HEK293 (cell line): ENCODE results near the gene SLC26A8.
A peak's percentile ranks its signal among the peaks of the same experiment; 100 is the strongest.

Experiments
- CTCF ChIA-PET: fragments of 350-600 bp; formaldehyde crosslinking; extraction: SDS; loops from one replicate; lab custom pipeline; 2021; ENCODE audit warnings: antibody characterized with exemption; lab: Yijun Ruan, JAX
- POLR2A ChIA-PET: fragments of 300-600 bp; formaldehyde crosslinking; extraction: SDS; loops from one replicate; lab custom pipeline; 2020; ENCODE audit warnings: antibody characterized with exemption, inconsistent platforms; lab: Yijun Ruan, JAX
- H3K27ac ChIP-seq: fragments of 200-500 bp; sonication (Bioruptor generic); 2 replicates; pipeline ENCODE4 v1.5.1; 2014; ENCODE audit warnings: low read depth, low read length, control low read depth, inconsistent platforms; ENCODE audit errors: extremely low read depth
- H3K36me3 ChIP-seq, 2 experiments: fragments of 200-500 bp in 1 of 2; sonication (Bioruptor generic) in 1 of 2; 1 replicate in 1 of 2; 2 replicates in 1 of 2; pipeline ENCODE4 v1.5.1; 2014 to 2017; ENCODE audit warnings: inconsistent platforms in 2 of 2, low read length in 2 of 2; ENCODE audit not compliant: control insufficient read depth in 2 of 2, insufficient read depth in 1 of 2
- H3K4me1 ChIP-seq: fragments of 200-500 bp; sonication (Bioruptor generic); 2 replicates; pipeline ENCODE4 v1.5.1; 2014; ENCODE audit warnings: mild to moderate bottlenecking, low read length, inconsistent platforms; ENCODE audit not compliant: control insufficient read depth, insufficient read depth
- H3K4me3 ChIP-seq: 2 replicates; pipeline ENCODE4 v1.5.1; 2011; ENCODE audit warnings: low read depth, mild to moderate bottlenecking, control low read depth, low read length, moderate library complexity
- H3K9me3 ChIP-seq: fragments of 200-500 bp; sonication (Bioruptor generic); 2 replicates; pipeline ENCODE4 v1.5.1; 2014; ENCODE audit warnings: low read depth, low read length, inconsistent platforms; ENCODE audit not compliant: control insufficient read depth, insufficient read depth
- BCL11A ChIP-seq: fragments of 450-650 bp; formaldehyde crosslinking; IDR thresholded peaks from 2 replicates; pipeline ENCODE4 v1.5.1; 2016; ENCODE audit warnings: low read depth, missing biosample characterization, missing genetic modification characterization
- ELK4 ChIP-seq: IDR thresholded peaks from 2 replicates; pipeline ENCODE4 v1.6.1; 2011; ENCODE audit warnings: mild to moderate bottlenecking, low read depth, low read length, borderline replicate concordance
- HOXC10 ChIP-seq: sonication (generic); formaldehyde crosslinking; IDR thresholded peaks from 2 replicates; pipeline ENCODE4 v1.8.1; 2023; ENCODE audit warnings: mild to moderate bottlenecking, missing genetic modification reagents
- REPIN1 ChIP-seq: fragments of 450-650 bp; formaldehyde crosslinking; IDR thresholded peaks from 2 replicates; pipeline ENCODE4 v1.5.1; 2017; ENCODE audit warnings: missing biosample characterization, missing genetic modification characterization, low read depth
- TRIM28 ChIP-seq: IDR thresholded peaks from 2 replicates; pipeline ENCODE4 v1.6.1; 2011; ENCODE audit warnings: low read length, control low read depth, borderline replicate concordance
- ZBTB17 ChIP-seq: fragments of 450-650 bp; formaldehyde crosslinking; IDR thresholded peaks from 2 replicates; pipeline ENCODE4 v1.5.1; 2016; ENCODE audit warnings: missing biosample characterization, missing genetic modification characterization
- ZEB2 ChIP-seq: fragments of 450-650 bp; formaldehyde crosslinking; IDR thresholded peaks from 2 replicates; pipeline ENCODE4 v1.5.1; 2016; ENCODE audit warnings: missing biosample characterization, missing genetic modification characterization
- ZFP41 ChIP-seq: fragments of 450-650 bp; formaldehyde crosslinking; IDR thresholded peaks from 2 replicates; pipeline ENCODE4 v1.5.1; 2016; ENCODE audit warnings: missing biosample characterization, missing genetic modification characterization, borderline replicate concordance
- ZIC2 ChIP-seq: fragments of 450-650 bp; formaldehyde crosslinking; IDR thresholded peaks from 2 replicates; pipeline ENCODE4 v1.5.1; 2016; ENCODE audit warnings: missing biosample characterization, missing genetic modification characterization
- ZNF132 ChIP-seq: fragments of 450-650 bp; formaldehyde crosslinking; IDR thresholded peaks from 2 replicates; pipeline ENCODE4 v1.5.1; 2017; ENCODE audit warnings: missing biosample characterization, missing genetic modification characterization, borderline replicate concordance
- ZNF146 ChIP-seq: fragments of 450-650 bp; formaldehyde crosslinking; IDR thresholded peaks from 2 replicates; pipeline ENCODE4 v1.5.1; 2016; ENCODE audit warnings: missing biosample characterization, missing genetic modification characterization
- ZNF223 ChIP-seq: fragments of 450-650 bp; formaldehyde crosslinking; IDR thresholded peaks from 2 replicates; pipeline ENCODE4 v1.5.1; 2016; ENCODE audit warnings: missing biosample characterization, missing genetic modification characterization
- ZNF248 ChIP-seq: fragments of 450-650 bp; formaldehyde crosslinking; IDR thresholded peaks from 2 replicates; pipeline ENCODE4 v1.5.1; 2017; ENCODE audit warnings: missing biosample characterization, missing genetic modification characterization
- ZNF26 ChIP-seq: fragments of 450-650 bp; formaldehyde crosslinking; IDR thresholded peaks from 2 replicates; pipeline ENCODE4 v1.5.1; 2016; ENCODE audit warnings: missing biosample characterization, missing genetic modification characterization
- ZNF433 ChIP-seq: fragments of 450-650 bp; formaldehyde crosslinking; IDR thresholded peaks from 2 replicates; pipeline ENCODE4 v1.5.1; 2016; ENCODE audit warnings: missing biosample characterization, missing genetic modification characterization, low read depth
- ZNF513 ChIP-seq: fragments of 450-650 bp; IDR thresholded peaks from 2 replicates; pipeline ENCODE4 v1.5.1; 2018; ENCODE audit warnings: missing biosample characterization, missing genetic modification characterization
- ZNF544 ChIP-seq: fragments of 450-650 bp; formaldehyde crosslinking; IDR thresholded peaks from 2 replicates; pipeline ENCODE4 v1.5.0; 2017; ENCODE audit warnings: missing biosample characterization, missing genetic modification characterization
- ZNF548 ChIP-seq: fragments of 450-650 bp; formaldehyde crosslinking; IDR thresholded peaks from 2 replicates; pipeline ENCODE4 v1.5.1; 2016; ENCODE audit warnings: missing biosample characterization, missing genetic modification characterization
- ZNF571 ChIP-seq: fragments of 450-650 bp; formaldehyde crosslinking; IDR thresholded peaks from 2 replicates; pipeline ENCODE4 v1.5.0; 2017; ENCODE audit warnings: missing biosample characterization, missing genetic modification characterization
- ZNF596 ChIP-seq: fragments of 450-650 bp; IDR thresholded peaks from 2 replicates; pipeline ENCODE4 v1.5.0; 2018; ENCODE audit warnings: missing biosample characterization, mild to moderate bottlenecking, missing genetic modification characterization, moderate library complexity
- ZNF624 ChIP-seq: fragments of 450-650 bp; formaldehyde crosslinking; IDR thresholded peaks from 2 replicates; pipeline ENCODE4 v1.5.1; 2017; ENCODE audit warnings: missing biosample characterization, missing genetic modification characterization
- ZNF626 ChIP-seq: fragments of 450-650 bp; sonication (Bioruptor Pico); formaldehyde crosslinking; IDR thresholded peaks from 2 replicates; pipeline ENCODE4 v1.5.1; 2018; ENCODE audit warnings: missing biosample characterization, missing genetic modification characterization, inconsistent platforms
- ZNF664 ChIP-seq: fragments of 450-650 bp; formaldehyde crosslinking; IDR thresholded peaks from 2 replicates; pipeline ENCODE4 v1.5.1; 2016; ENCODE audit warnings: missing biosample characterization, missing genetic modification characterization
- ZNF701 ChIP-seq: fragments of 450-650 bp; formaldehyde crosslinking; IDR thresholded peaks from 2 replicates; pipeline ENCODE4 v1.5.1; 2016; ENCODE audit warnings: missing biosample characterization, missing genetic modification characterization
- ZSCAN23 ChIP-seq: fragments of 450-650 bp; formaldehyde crosslinking; IDR thresholded peaks from 2 replicates; pipeline ENCODE4 v1.5.1; 2016; ENCODE audit warnings: missing biosample characterization, missing genetic modification characterization
- TF ChIP-seq, protein P1 (sequence below): fragments of 450-650 bp; formaldehyde crosslinking; IDR thresholded peaks from 2 replicates; pipeline ENCODE4 v1.5.1; 2017; ENCODE audit warnings: missing biosample characterization, missing genetic modification characterization
- TF ChIP-seq, protein P2 (sequence below): fragments of 450-650 bp; formaldehyde crosslinking; IDR thresholded peaks from 2 replicates; pipeline ENCODE4 v1.5.1; 2016; ENCODE audit warnings: missing biosample characterization, missing genetic modification characterization

Gene SLC26A8

GRCh38 chr6:35900448-35900847 lies 124.0 kb downstream of the SLC26A8 start:
- peaks cover 22 to 53% of the 10 kb centered on the region in 2 experiments; a peak in 2 of 3 replicates for H3K36me3 ChIP-seq
- TF ChIP-seq, protein P1, sequence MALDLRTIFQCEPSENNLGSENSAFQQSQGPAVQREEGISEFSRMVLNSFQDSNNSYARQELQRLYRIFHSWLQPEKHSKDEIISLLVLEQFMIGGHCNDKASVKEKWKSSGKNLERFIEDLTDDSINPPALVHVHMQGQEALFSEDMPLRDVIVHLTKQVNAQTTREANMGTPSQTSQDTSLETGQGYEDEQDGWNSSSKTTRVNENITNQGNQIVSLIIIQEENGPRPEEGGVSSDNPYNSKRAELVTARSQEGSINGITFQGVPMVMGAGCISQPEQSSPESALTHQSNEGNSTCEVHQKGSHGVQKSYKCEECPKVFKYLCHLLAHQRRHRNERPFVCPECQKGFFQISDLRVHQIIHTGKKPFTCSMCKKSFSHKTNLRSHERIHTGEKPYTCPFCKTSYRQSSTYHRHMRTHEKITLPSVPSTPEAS (tag by site-specific recombination), result no peak
- TF ChIP-seq ZNF664 (tag by site-specific recombination) (no peak), ZFP41 (no peak), TRIM28 (no peak), ZNF513 (tag by site-specific recombination) (no peak), ZNF248 (tag by site-specific recombination) (no peak), ZEB2 (tag by site-specific recombination) (no peak), ZNF223 (no peak), HOXC10 (CRISPR knock-in tag) (no peak), ZNF548 (no peak), ELK4 (no peak), BCL11A (tag by site-specific recombination) (no peak)
- TF ChIP-seq, protein P2, sequence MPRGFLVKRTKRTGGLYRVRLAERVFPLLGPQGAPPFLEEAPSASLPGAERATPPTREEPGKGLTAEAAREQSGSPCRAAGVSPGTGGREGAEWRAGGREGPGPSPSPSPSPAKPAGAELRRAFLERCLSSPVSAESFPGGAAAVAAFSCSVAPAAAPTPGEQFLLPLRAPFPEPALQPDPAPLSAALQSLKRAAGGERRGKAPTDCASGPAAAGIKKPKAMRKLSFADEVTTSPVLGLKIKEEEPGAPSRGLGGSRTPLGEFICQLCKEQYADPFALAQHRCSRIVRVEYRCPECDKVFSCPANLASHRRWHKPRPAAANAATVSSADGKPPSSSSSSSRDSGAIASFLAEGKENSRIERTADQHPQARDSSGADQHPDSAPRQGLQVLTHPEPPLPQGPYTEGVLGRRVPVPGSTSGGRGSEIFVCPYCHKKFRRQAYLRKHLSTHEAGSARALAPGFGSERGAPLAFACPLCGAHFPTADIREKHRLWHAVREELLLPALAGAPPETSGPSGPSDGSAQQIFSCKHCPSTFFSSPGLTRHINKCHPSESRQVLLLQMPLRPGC, result no peak
- no peak overlapping the region for H3K27ac ChIP-seq

DNA sequence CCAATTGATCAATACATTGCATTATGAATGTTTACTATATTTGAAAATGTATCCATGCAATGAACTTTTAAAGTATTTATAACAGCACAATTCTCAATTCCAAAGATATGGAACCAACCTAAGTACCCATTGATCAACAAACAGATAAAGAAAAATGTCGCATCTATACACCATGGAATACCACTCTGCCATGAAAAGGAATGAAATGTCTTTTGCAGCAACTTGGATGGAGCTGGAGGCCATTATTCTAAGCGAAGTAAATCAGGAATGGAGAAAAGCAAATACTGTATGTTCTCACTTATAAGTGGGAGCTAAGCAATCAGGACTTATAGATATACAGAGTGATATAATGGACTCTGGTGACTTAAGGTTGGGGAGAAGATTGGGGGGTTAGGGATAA lies 126.4 kb downstream of the SLC26A8 start:
- Histone ChIP-seq H3K27ac (no peak overlapping the region), H3K9me3 (no peaks in the 10 kb centered on the region)
- CTCF ChIA-PET, result no interaction called here
- POLR2A ChIA-PET, result no interaction called here
- no peak for TF ChIP-seq ZSCAN23 (tag by site-specific recombination)
- no peak for TF ChIP-seq ZNF544 (tag by site-specific recombination)
- TF ChIP-seq ZNF146 (tag by site-specific recombination), result peak; percentile 93
- TF ChIP-seq, all 188 proteins: peak for 1
- peaks cover 18 to 39% of the 10 kb centered on the region in 2 experiments; a peak in 2 of 3 replicates for H3K36me3 ChIP-seq
- H3K4me1 ChIP-seq, result 0 out of 2 replicates have a peak, but pooled peaks cover 3% of the 10 kb centered on the region
- H3K4me3 ChIP-seq, result no peak overlapping the region

More at GRCh38 chr6:35900448-35900847, 124.0 kb downstream of the SLC26A8 start:
- Histone ChIP-seq H3K4me1 (no peaks in the 10 kb centered on the region), H3K4me3 (no peak overlapping the region), H3K9me3 (no peaks in the 10 kb centered on the region)
- POLR2A ChIA-PET, result interaction anchor here (0.9 kb wide), 1 partner anchor 11 kb away, joined by 3 read pairs; no protein-coding TSS in a partner anchor
- CTCF ChIA-PET, result no interaction called here

DNA sequence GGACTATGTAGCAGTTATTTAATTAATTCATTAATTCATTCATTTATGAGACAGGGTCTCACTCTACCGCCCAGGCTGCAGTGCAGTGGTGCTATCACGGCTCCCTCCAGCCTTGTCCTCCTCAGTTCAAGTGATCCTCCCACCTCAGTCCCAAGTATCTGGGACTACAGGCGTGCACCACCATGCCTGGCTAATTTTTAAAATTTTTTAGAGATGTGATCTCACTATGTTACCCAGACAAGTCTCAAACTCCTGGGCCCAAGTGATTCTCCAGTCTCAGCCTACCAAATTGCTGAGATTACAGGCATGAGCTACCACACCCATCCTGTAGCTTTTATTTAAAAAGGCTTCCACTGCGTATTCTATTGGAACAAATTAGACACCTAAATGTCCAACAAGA lies 127.0 kb downstream of the SLC26A8 start:
- Histone ChIP-seq H3K4me3 (no peak overlapping the region), H3K27ac (no peak overlapping the region), H3K36me3 (peaks cover 17 to 36% of the 10 kb centered on the region in 2 experiments; a peak in 2 of 3 replicates), H3K4me1 (0 out of 2 replicates have a peak, but pooled peaks cover 3% of the 10 kb centered on the region), H3K9me3 (no peaks in the 10 kb centered on the region)
- ChIA-PET CTCF (no interaction called here), POLR2A (no interaction called here)
- TF ChIP-seq ZNF132 (tag by site-specific recombination) (no peak), REPIN1 (tag by site-specific recombination) (no peak), ZNF571 (no peak), ZNF626 (tag by site-specific recombination) (no peak), ZIC2 (tag by site-specific recombination) (no peak), ZNF596 (tag by site-specific recombination) (no peak), TRIM28 (no peak), ZBTB17 (tag by site-specific recombination) (no peak), ZNF624 (tag by site-specific recombination) (no peak), ZNF26 (no peak), ZNF701 (tag by site-specific recombination) (no peak), ZNF548 (no peak), ZNF433 (tag by site-specific recombination) (no peak)
